LNCaP clone FGC (cell line): Measurements from ENCODE around the gene SPRR1B.
A peak's percentile ranks its signal among the peaks of the same experiment; 100 is the strongest.

ENCODE experiments used
- DNase-seq: peaks from one replicate; pipeline ENCODE4 v3.0.0-alpha.2; 2011; ENCODE audit warnings: low read depth
- H3K4me3 ChIP-seq: 2 replicates; pipeline ENCODE4 v1.5.1; 2011; ENCODE audit warnings: mild to moderate bottlenecking, low read depth, low read length, control low read depth
- CTCF ChIP-seq: IDR thresholded peaks from 2 replicates; pipeline ENCODE4 v1.5.1; 2012; ENCODE audit warnings: mild to moderate bottlenecking; ENCODE audit not compliant: control insufficient read depth, insufficient read depth; ENCODE audit errors: extremely low read depth

SPRR1B gene

GRCh38 chr1:153023109-153023508 lies 7.9 kb upstream of the SPRR1B start:
- no peak for TF ChIP-seq CTCF
- H3K4me3 ChIP-seq = no peak overlapping the region
- DNase-seq = no peak

- DNase-seq = no peak
- no peak overlapping the region for H3K4me3 ChIP-seq
- TF ChIP-seq CTCF = no peak
Measured at GRCh38 chr1:153024413-153024812, 6.6 kb upstream of the SPRR1B start.

- no peak for TF ChIP-seq CTCF
- DNase-seq = no peak
- no peak overlapping the region for H3K4me3 ChIP-seq
Measured at GRCh38 chr1:153025797-153026196, 5.2 kb upstream of the SPRR1B start.

GRCh38 chr1:153028766-153029165 lies 2.2 kb upstream of the SPRR1B start:
- no peak for DNase-seq
- TF ChIP-seq CTCF = no peak

GRCh38 chr1:153032073-153032472 lies 1.1 kb downstream of the SPRR1B start:
- H3K4me3 ChIP-seq = no peak overlapping the region
- no peak for DNase-seq
- no peak for TF ChIP-seq CTCF

More at GRCh38 chr1:153028766-153029165, 2.2 kb upstream of the SPRR1B start:
- H3K4me3 ChIP-seq = no peak overlapping the region

- H3K4me3 ChIP-seq = no peak overlapping the region
- no peak for DNase-seq
- TF ChIP-seq CTCF = 0 out of 2 replicates have a peak, but pooled peaks have one; percentile 17
Measured at GRCh38 chr1:153032677-153033308, 1.8 kb downstream of the SPRR1B start.

- no peak for DNase-seq
- no peak overlapping the region for H3K4me3 ChIP-seq
- no peak for TF ChIP-seq CTCF
Measured at GRCh38 chr1:153035211-153035610, 4.2 kb downstream of the SPRR1B start.
